ENCODE results near the gene GLT8D1. TPM values are rescaled to one million over a fixed set of nuclear protein-coding genes. Genes with fewer than 3 reads are reported as not detected.

GLT8D1 gene
- total and polyA plus RNA-seq, 9 of the 15 experiments (the other 6 are each of a cell fraction or from before 2014, with no cell fraction given): 14.1 to 65.9 (median 33.7) TPM

DNA sequence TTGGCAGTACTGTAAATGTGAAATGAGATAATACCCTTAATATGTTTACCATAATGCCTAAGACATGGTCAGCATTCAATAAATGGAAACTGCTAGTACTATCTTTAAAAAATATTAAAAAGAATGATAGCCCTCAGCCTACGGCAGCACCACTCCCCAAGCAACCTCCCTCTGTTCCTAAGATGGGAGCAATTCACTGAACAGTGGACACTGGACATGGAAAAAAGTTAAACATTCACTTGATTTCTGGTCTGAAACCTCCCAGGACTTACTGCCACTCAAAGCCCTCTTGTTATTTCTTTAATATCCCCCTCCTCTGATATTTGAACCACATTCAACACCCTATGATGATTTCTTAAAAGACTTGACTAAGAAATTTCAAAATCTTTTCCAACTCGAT is 38.1 kb upstream of the GLT8D1 start:
- ChIA-PET POLR2A (no interaction called here), CTCF (ENCODE audit: low intra/inter-chr PET ratio) (no interaction called here)
- no peaks in the 10 kb centered on the region for H3K79me2 ChIP-seq (ENCODE audit: control insufficient read depth, insufficient read depth, low read length)
- no peak for ATAC-seq
- no peak overlapping the region for H3K27ac ChIP-seq (ENCODE audit: extremely low read depth, low read depth, low read length)
- H3K4me3 ChIP-seq: no peak overlapping the region
- 48% methylated on average over 2 of the region's 2 CpGs for WGBS (ENCODE audit: insufficient coverage, low coverage, missing lambda C conversion rate)
- H2AFZ ChIP-seq (ENCODE audit: low read depth, low read length): no peak overlapping the region
- in situ Hi-C loops (cut with MboI) (no loop called here), intact Hi-C loops (cut with micrococcal nuclease) (loop anchor here (5.0 to 10.0 kb wide), 2 partner anchors 89 to 331 kb away; partner anchors contain the start of gene ITIH4)
- no TSS peak for BruUV-seq (replicated peaks)
- no peak for DNase-seq (ENCODE audit: extremely low read depth in 1 of 4, low spot score in 3 of 4)
- no peak overlapping the region for H3K4me2 ChIP-seq (ENCODE audit: insufficient read depth, low read length)
- no peaks in the 10 kb centered on the region for H3K4me1 ChIP-seq (replicated peaks in 1 of 2; ENCODE audit: control insufficient read depth in 2 of 2, insufficient read depth in 2 of 2, low read length in 2 of 2)
- no peak for TF ChIP-seq STAT5B (CRISPR knock-in tag; IDR thresholded peaks at IDR 0.05)
- no peak for TF ChIP-seq ZNF644 (tag; IDR thresholded peaks at IDR 0.05; ENCODE audit: low read depth)
- no peak for FAIRE-seq
- H3K9me3 ChIP-seq (replicated peaks; ENCODE audit: control insufficient read depth, insufficient read depth, low read depth, low read length): no peaks in the 10 kb centered on the region
- no peak overlapping the region for H3K9ac ChIP-seq (ENCODE audit: insufficient read depth in 1 of 2, low read depth in 2 of 2, low read length in 2 of 2)
- H4K20me1 ChIP-seq (replicated peaks; ENCODE audit: control insufficient read depth, insufficient read depth, low read length): no peaks in the 10 kb centered on the region
- H3K36me3 ChIP-seq (ENCODE audit: control insufficient read depth, insufficient read depth, low read length): peaks cover 58% of the 10 kb centered on the region; the same call in 2 of the 3 replicates
- H3K9me1 ChIP-seq (ENCODE audit: control insufficient read depth, insufficient read depth, low read length): no peaks in the 10 kb centered on the region
- no peaks in the 10 kb centered on the region for H3K27me3 ChIP-seq (ENCODE audit: control insufficient read depth in 2 of 2, insufficient read depth in 2 of 2, low read length in 2 of 2)

DNA sequence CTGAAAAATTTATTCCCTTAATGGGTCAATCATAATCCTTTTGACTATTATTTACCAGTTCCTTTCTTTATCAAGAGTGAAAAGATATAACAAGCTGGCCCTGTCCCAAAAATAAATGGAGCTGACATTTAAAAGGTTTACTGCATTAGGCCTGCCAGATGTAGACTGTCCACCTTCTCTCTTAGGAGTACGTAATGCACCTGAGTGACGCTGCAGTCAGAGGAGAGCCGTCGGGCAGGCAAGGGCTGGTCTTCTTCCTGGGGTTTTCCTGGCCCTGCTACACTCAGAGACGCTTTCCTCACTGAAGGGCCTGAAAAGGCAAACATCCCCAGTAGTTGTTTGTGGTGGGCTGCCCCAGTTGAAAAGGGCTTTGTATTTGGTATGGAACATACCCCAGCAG is 37.6 kb upstream of the GLT8D1 start:
- CTCF ChIA-PET (ENCODE audit: low intra/inter-chr PET ratio): interaction anchor here (1.7 kb wide), 1 partner anchor 56 kb away, joined by 3 read pairs; no protein-coding TSS in a partner anchor
- H2AFZ ChIP-seq (ENCODE audit: low read depth, low read length): no peak overlapping the region
- H3K4me2 ChIP-seq (ENCODE audit: insufficient read depth, low read length): no peak overlapping the region
- H3K79me2 ChIP-seq (ENCODE audit: control insufficient read depth, insufficient read depth, low read length): no peaks in the 10 kb centered on the region
- peaks cover 56% of the 10 kb centered on the region; the same call in 2 of the 3 replicates for H3K36me3 ChIP-seq (ENCODE audit: control insufficient read depth, insufficient read depth, low read length)
- H3K9me1 ChIP-seq (ENCODE audit: control insufficient read depth, insufficient read depth, low read length): no peaks in the 10 kb centered on the region
- in situ Hi-C loops (cut with MboI) (no loop called here), intact Hi-C loops (cut with micrococcal nuclease) (loop anchor here (5.0 to 10.0 kb wide), 2 partner anchors 89 to 332 kb away; partner anchors contain the start of gene ITIH4)
- H3K27me3 ChIP-seq (ENCODE audit: control insufficient read depth in 2 of 2, insufficient read depth in 2 of 2, low read length in 2 of 2): no peaks in the 10 kb centered on the region
- H3K9ac ChIP-seq (ENCODE audit: insufficient read depth in 1 of 2, low read depth in 2 of 2, low read length in 2 of 2): no peak overlapping the region
- no peaks in the 10 kb centered on the region for H3K4me1 ChIP-seq (replicated peaks in 1 of 2; ENCODE audit: control insufficient read depth in 2 of 2, insufficient read depth in 2 of 2, low read length in 2 of 2)
- no peak overlapping the region for H3K4me3 ChIP-seq
- ATAC-seq: no peak
- BruUV-seq (replicated peaks): no TSS peak
- POLR2A ChIA-PET: no interaction called here
- no peaks in the 10 kb centered on the region for H3K9me3 ChIP-seq (replicated peaks; ENCODE audit: control insufficient read depth, insufficient read depth, low read depth, low read length)
- no peak overlapping the region for H3K27ac ChIP-seq (ENCODE audit: extremely low read depth, low read depth, low read length)
- no peak for FAIRE-seq
- DNase-seq (ENCODE audit: extremely low read depth in 1 of 4, low spot score in 3 of 4): no peak
- no peaks in the 10 kb centered on the region for H4K20me1 ChIP-seq (replicated peaks; ENCODE audit: control insufficient read depth, insufficient read depth, low read length)
- WGBS (ENCODE audit: insufficient coverage, low coverage, missing lambda C conversion rate): 98% methylated on average over 4 of the region's 5 CpGs
- no peak for TF ChIP-seq CBX5 (IDR thresholded peaks at IDR 0.05; ENCODE audit: borderline replicate concordance, low read depth)
- TF ChIP-seq POLR2AphosphoS5 (IDR thresholded peaks at IDR 0.05; ENCODE audit: control insufficient read depth, insufficient read depth, low read depth, low read length): no peak
- TF ChIP-seq BACH1 (tag; IDR thresholded peaks at IDR 0.05): no peak
- TF ChIP-seq RBM39 (optimal IDR thresholded peaks at IDR 0.05; ENCODE audit: low read depth, low read length): no peak
- no peak for TF ChIP-seq DMBX1 (CRISPR knock-in tag; IDR thresholded peaks at IDR 0.05; ENCODE audit: borderline replicate concordance)
- TF ChIP-seq NR1H2 (CRISPR knock-in tag; IDR thresholded peaks at IDR 0.05): no peak
- no peak for TF ChIP-seq NCOA2 (IDR thresholded peaks at IDR 0.05; ENCODE audit: partially characterized antibody in 2 of 2)
- TF ChIP-seq MTA3 (IDR thresholded peaks at IDR 0.05; ENCODE audit: borderline replicate concordance): no peak
- no peak for TF ChIP-seq PHF20 (IDR thresholded peaks at IDR 0.05; ENCODE audit: partially characterized antibody)
- TF ChIP-seq, protein P1, sequence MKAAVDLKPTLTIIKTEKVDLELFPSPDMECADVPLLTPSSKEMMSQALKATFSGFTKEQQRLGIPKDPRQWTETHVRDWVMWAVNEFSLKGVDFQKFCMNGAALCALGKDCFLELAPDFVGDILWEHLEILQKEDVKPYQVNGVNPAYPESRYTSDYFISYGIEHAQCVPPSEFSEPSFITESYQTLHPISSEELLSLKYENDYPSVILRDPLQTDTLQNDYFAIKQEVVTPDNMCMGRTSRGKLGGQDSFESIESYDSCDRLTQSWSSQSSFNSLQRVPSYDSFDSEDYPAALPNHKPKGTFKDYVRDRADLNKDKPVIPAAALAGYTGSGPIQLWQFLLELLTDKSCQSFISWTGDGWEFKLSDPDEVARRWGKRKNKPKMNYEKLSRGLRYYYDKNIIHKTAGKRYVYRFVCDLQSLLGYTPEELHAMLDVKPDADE (conservative IDR thresholded peaks at IDR 0.05; ENCODE audit: control insufficient read depth, low read depth, low read length): no peak
- no peak for TF ChIP-seq ZNF140 (CRISPR knock-in tag; IDR thresholded peaks at IDR 0.05)
- TF ChIP-seq ESRRB (CRISPR knock-in tag; IDR thresholded peaks at IDR 0.05; ENCODE audit: borderline replicate concordance): no peak
- TF ChIP-seq NFIC (IDR thresholded peaks at IDR 0.05): no peak
- TF ChIP-seq RFX7 (CRISPR knock-in tag; IDR thresholded peaks at IDR 0.05): no peak
- TF ChIP-seq NEUROD1 (IDR thresholded peaks at IDR 0.05; ENCODE audit: borderline replicate concordance, low read depth, low read length, partially characterized antibody): no peak
- no peak for TF ChIP-seq LEF1 (IDR thresholded peaks at IDR 0.05)
